Activated T-helper 9 cell treated with anti-CD3 and anti-CD28 coated beads, Interleukin-2, amount 50 U/mL, for 16 hours (primary cell): ENCODE results near the gene ATXN1.
A peak's percentile ranks its signal among the peaks of the same experiment; 100 is the strongest.

ENCODE experiments used
- DNase-seq: peaks from one replicate; pipeline ENCODE4 v3.0.0-alpha.2; 2020; ENCODE audit warnings: low read depth

ATXN1 gene

GRCh38 chr6:16305246-16305725 lies 456.0 kb downstream of the ATXN1 start:
- no peak for DNase-seq

GRCh38 chr6:16302721-16303552 lies 458.3 kb downstream of the ATXN1 start:
- DNase-seq: no peak

GRCh38 chr6:16301511-16301910 lies 459.7 kb downstream of the ATXN1 start:
- no peak for DNase-seq

- DNase-seq: no peak
Measured at GRCh38 chr6:16299861-16300260, 461.4 kb downstream of the ATXN1 start.

GRCh38 chr6:16296061-16296670 lies 465.1 kb downstream of the ATXN1 start:
- DNase-seq: no peak

- no peak for DNase-seq
Measured at GRCh38 chr6:16295471-16295870, 465.8 kb downstream of the ATXN1 start.

- no peak for DNase-seq
Measured at GRCh38 chr6:16295060-16295459, 466.2 kb downstream of the ATXN1 start.

GRCh38 chr6:16294371-16294770 lies 466.9 kb downstream of the ATXN1 start:
- DNase-seq: no peak

GRCh38 chr6:16292942-16293341 lies 468.3 kb downstream of the ATXN1 start:
- DNase-seq: no peak

GRCh38 chr6:16292432-16292831 lies 468.8 kb downstream of the ATXN1 start:
- DNase-seq: no peak

- no peak for DNase-seq
Measured at GRCh38 chr6:16291739-16292138, 469.5 kb downstream of the ATXN1 start.

- DNase-seq: no peak
Measured at GRCh38 chr6:16288163-16288562, 473.1 kb downstream of the ATXN1 start.

- DNase-seq: peak; percentile 5
Measured at GRCh38 chr6:16286151-16286522, 475.1 kb downstream of the ATXN1 start.

GRCh38 chr6:16285467-16286150 lies 475.7 kb downstream of the ATXN1 start:
- no peak for DNase-seq

GRCh38 chr6:16284472-16284871 lies 476.8 kb downstream of the ATXN1 start:
- no peak for DNase-seq

GRCh38 chr6:16282370-16282769 lies 478.9 kb downstream of the ATXN1 start:
- DNase-seq: no peak

GRCh38 chr6:16279243-16279642 lies 482.0 kb downstream of the ATXN1 start:
- DNase-seq: no peak

- DNase-seq: no peak
Measured at GRCh38 chr6:16278750-16279149, 482.5 kb downstream of the ATXN1 start.

GRCh38 chr6:16278048-16278724 lies 483.1 kb downstream of the ATXN1 start:
- DNase-seq: no peak

GRCh38 chr6:16277101-16277981 lies 483.9 kb downstream of the ATXN1 start:
- DNase-seq: no peak

- DNase-seq: no peak
Measured at GRCh38 chr6:16274885-16275589, 486.2 kb downstream of the ATXN1 start.
